GM21825 (cell line): ENCODE measurements around the gene SCIN.
"Not testable (repeated sequence)": the region's sequence is repeated elsewhere in the genome, so short reads cannot be mapped to it uniquely, and the experiment has no call there.

Experiments
- ATAC-seq: cut with Tn5 transposase; IDR thresholded peaks from one replicate; pipeline ENCODE4 v1.9.1; 2021; ENCODE audit warnings: mild to moderate bottlenecking, moderate library complexity; ENCODE audit not compliant: unreplicated experiment

Gene SCIN

GRCh38 chr7:12686234-12686890, 115.8 kb downstream of the SCIN start:
- ATAC-seq, result peak; percentile 87

- ATAC-seq, result peak; percentile 83
Measured at GRCh38 chr7:12686891-12687717, 116.6 kb downstream of the SCIN start, which contains the start of gene ARL4A. TSS of gene ARL4A (plus strand) at chr7:12687633. CDS start at chr7:12688255, 622 bp downstream.

GRCh38 chr7:12687718-12688171, 117.2 kb downstream of the SCIN start:
- ATAC-seq, result peak; percentile 2

- not testable (repeated sequence) for ATAC-seq
Measured at GRCh38 chr7:12688485-12689170, 118.1 kb downstream of the SCIN start.

GRCh38 chr7:12689451-12689850, 118.9 kb downstream of the SCIN start:
- no peak for ATAC-seq

- ATAC-seq, result no peak
Measured at GRCh38 chr7:12690041-12690878, 119.7 kb downstream of the SCIN start.

- ATAC-seq, result not testable (repeated sequence)
Measured at GRCh38 chr7:12691388-12691787, 120.9 kb downstream of the SCIN start.

GRCh38 chr7:12692035-12692434, 121.5 kb downstream of the SCIN start:
- no peak for ATAC-seq

- ATAC-seq, result no peak
Measured at GRCh38 chr7:12692479-12693259, 122.1 kb downstream of the SCIN start.

GRCh38 chr7:12694817-12695216, 124.3 kb downstream of the SCIN start:
- ATAC-seq, result no peak

GRCh38 chr7:12695965-12696364, 125.4 kb downstream of the SCIN start:
- ATAC-seq, result no peak

GRCh38 chr7:12699299-12699698, 128.8 kb downstream of the SCIN start:
- ATAC-seq, result no peak

- ATAC-seq, result no peak
Measured at GRCh38 chr7:12701433-12701832, 130.9 kb downstream of the SCIN start.

- no peak for ATAC-seq
Measured at GRCh38 chr7:12703881-12704280, 133.4 kb downstream of the SCIN start.

- no peak for ATAC-seq
Measured at GRCh38 chr7:12705878-12706277, 135.4 kb downstream of the SCIN start.

GRCh38 chr7:12706900-12707536, 136.5 kb downstream of the SCIN start:
- no peak for ATAC-seq

GRCh38 chr7:12708314-12708713, 137.8 kb downstream of the SCIN start:
- ATAC-seq, result no peak
